IMR-90 (cell line): Measurements from ENCODE around the gene GALNT17. TPM values are rescaled to one million over a fixed set of nuclear protein-coding genes. Genes with fewer than 3 reads are reported as not detected.

Experiments used
- ATAC-seq: fragments of 200-7000 bp; cut with Tn5 transposase; 2 replicates; pipeline ENCODE4 v1.9.1; 2020; ENCODE audit warnings: low read depth, mild to moderate bottlenecking, moderate library complexity
- BruUV-seq: library from RNA; stranded (reverse); fragments of 400-500 nt; replicated peaks from 2 replicates; lab custom pipeline; 2021; lab: Mats Ljungman, UMichigan
- CTCF ChIA-PET: fragments of 300-600 bp; formaldehyde crosslinking; extraction: SDS; loops from one replicate; lab custom pipeline; 2021; ENCODE audit warnings: antibody characterized with exemption; lab: Yijun Ruan, JAX
- POLR2A ChIA-PET: fragments of 300-600 bp; sonication (Branson Sonifier 250); formaldehyde crosslinking; loops from one replicate; lab custom pipeline; 2022; ENCODE audit warnings: antibody characterized with exemption; ENCODE audit not compliant: unreplicated experiment; lab: Charles Lee
- DNase-seq: peaks from one replicate; pipeline ENCODE4 v3.0.0; 2013
- H2AFZ ChIP-seq: replicated peaks from 2 replicates; pipeline ENCODE3; 2013; ENCODE audit warnings: low read length, mild to moderate bottlenecking; ENCODE audit not compliant: poor library complexity
- H2AK5ac ChIP-seq: 2 replicates; pipeline ENCODE4 v1.6.1; 2013; ENCODE audit warnings: low read depth, low read length, inconsistent platforms
- H2AK9ac ChIP-seq: replicated peaks from 2 replicates; pipeline ENCODE3; 2013; ENCODE audit warnings: mild to moderate bottlenecking, low read depth, low read length, moderate library complexity; ENCODE audit not compliant: poor library complexity
- H2BK120ac ChIP-seq: 2 replicates; pipeline ENCODE4 v1.6.1; 2013; ENCODE audit warnings: low read depth, low read length, inconsistent platforms
- H2BK15ac ChIP-seq: 3 replicates; pipeline ENCODE4 v1.6.1; 2013; ENCODE audit warnings: low read depth, low read length, inconsistent platforms
- H2BK20ac ChIP-seq: 2 replicates; pipeline ENCODE4 v1.6.1; 2013; ENCODE audit warnings: low read depth, mild to moderate bottlenecking, inconsistent platforms, low read length, moderate library complexity
- H2BK5ac ChIP-seq: 2 replicates; pipeline ENCODE4 v1.6.1; 2013; ENCODE audit warnings: mild to moderate bottlenecking, low read depth, low read length, inconsistent platforms; ENCODE audit not compliant: poor library complexity, severe bottlenecking
- H3K14ac ChIP-seq: replicated peaks from 2 replicates; pipeline ENCODE4 v1.6.1; 2013; ENCODE audit warnings: low read depth, low read length, inconsistent platforms
- H3K18ac ChIP-seq: 2 replicates; pipeline ENCODE4 v1.6.1; 2013; ENCODE audit warnings: low read depth, low read length, control low read depth
- H3K23ac ChIP-seq: 2 replicates; pipeline ENCODE4 v1.6.1; 2013; ENCODE audit warnings: low read depth, low read length, inconsistent platforms
- H3K27ac ChIP-seq: 2 replicates; pipeline ENCODE4 v1.5.1; 2013; ENCODE audit warnings: mild to moderate bottlenecking, control low read depth, low read length; ENCODE audit not compliant: insufficient read depth
- H3K27me3 ChIP-seq: 2 replicates; pipeline ENCODE4 v1.6.1; 2013; ENCODE audit warnings: low read length; ENCODE audit not compliant: control insufficient read depth, insufficient read depth
- H3K36me3 ChIP-seq: 2 replicates; pipeline ENCODE4 v1.6.1; 2013; ENCODE audit warnings: low read length, mixed read lengths; ENCODE audit not compliant: control insufficient read depth, insufficient read depth
- H3K4ac ChIP-seq: 2 replicates; pipeline ENCODE4 v1.6.1; 2013; ENCODE audit warnings: low read depth, low read length, inconsistent platforms
- H3K4me1 ChIP-seq: 2 replicates; pipeline ENCODE4 v1.6.1; 2013; ENCODE audit warnings: low read length, mixed read lengths; ENCODE audit not compliant: control insufficient read depth, insufficient read depth
- H3K4me2 ChIP-seq: 2 replicates; pipeline ENCODE4 v1.6.1; 2013; ENCODE audit warnings: low read depth, mild to moderate bottlenecking, control low read depth, low read length, moderate library complexity
- H3K4me3 ChIP-seq: 2 replicates; pipeline ENCODE4 v1.5.1; 2013; ENCODE audit warnings: low read depth, mild to moderate bottlenecking, control low read depth, low read length, moderate library complexity; ENCODE audit not compliant: insufficient read depth
- H3K56ac ChIP-seq: 2 replicates; pipeline ENCODE4 v1.6.1; 2013; ENCODE audit warnings: low read length, inconsistent platforms; ENCODE audit not compliant: insufficient read depth; ENCODE audit errors: extremely low read depth
- H3K79me1 ChIP-seq, 2 experiments: 2 replicates each; pipeline ENCODE4 v1.6.1; 2013; ENCODE audit warnings: low read length in 2 of 2, inconsistent platforms in 1 of 2, low read depth in 1 of 2
- H3K9ac ChIP-seq: 2 replicates; pipeline ENCODE4 v1.6.1; 2013; ENCODE audit warnings: low read depth, low read length, control low read depth
- H3K9me1 ChIP-seq: 2 replicates; pipeline ENCODE4 v1.6.1; 2013; ENCODE audit warnings: low read length, inconsistent platforms; ENCODE audit not compliant: insufficient read depth
- H3K9me3 ChIP-seq: 2 replicates; pipeline ENCODE4 v1.6.1; 2013; ENCODE audit warnings: low read length; ENCODE audit not compliant: control insufficient read depth, insufficient read depth
- H4K20me1 ChIP-seq: 2 replicates; pipeline ENCODE4 v1.6.1; 2013; ENCODE audit warnings: low read length, inconsistent platforms; ENCODE audit not compliant: insufficient read depth
- H4K5ac ChIP-seq: 2 replicates; pipeline ENCODE4 v1.6.1; 2013; ENCODE audit warnings: mild to moderate bottlenecking, low read depth, low read length, control low read depth
- H4K8ac ChIP-seq, 2 experiments: 2 replicates each; pipeline ENCODE4 v1.6.1; 2013; ENCODE audit warnings: low read depth in 2 of 2, low read length in 2 of 2, control low read depth in 1 of 2, inconsistent platforms in 1 of 2
- H4K91ac ChIP-seq: 2 replicates; pipeline ENCODE4 v1.6.1; 2013; ENCODE audit warnings: low read depth, low read length, inconsistent platforms; ENCODE audit not compliant: insufficient read depth
- FOS ChIP-seq: fragments of 150-350 bp; IDR thresholded peaks from 2 replicates; pipeline ENCODE4 v1.6.1; 2016; ENCODE audit warnings: low read depth, low read length
- MAZ ChIP-seq: IDR thresholded peaks from 2 replicates; pipeline ENCODE4 v1.6.1; 2012; ENCODE audit warnings: low read depth, mild to moderate bottlenecking, low read length, improper control_type of control experiment, moderate library complexity, borderline replicate concordance
- MXI1 ChIP-seq: IDR thresholded peaks from 2 replicates; pipeline ENCODE4 v1.6.1; 2012; ENCODE audit warnings: low read depth, mild to moderate bottlenecking, low read length, moderate library complexity, borderline replicate concordance
- NFE2L2 ChIP-seq: fragments of 150-350 bp; IDR thresholded peaks from 2 replicates; pipeline ENCODE4 v1.6.1; 2016; ENCODE audit warnings: low read depth, mild to moderate bottlenecking, low read length
- POLR2A ChIP-seq: IDR thresholded peaks from 2 replicates; pipeline ENCODE4 v1.6.1; 2012; ENCODE audit warnings: mild to moderate bottlenecking, low read depth, low read length
- RAD21 ChIP-seq: IDR thresholded peaks from 2 replicates; pipeline ENCODE4 v1.6.1; 2012; ENCODE audit warnings: low read length, improper control_type of control experiment
- RFX5 ChIP-seq: IDR thresholded peaks from 2 replicates; pipeline ENCODE4 v1.8.0; 2012; ENCODE audit warnings: low read depth, mild to moderate bottlenecking, low read length, moderate library complexity
- SMC3 ChIP-seq: fragments of 150-350 bp; IDR thresholded peaks from 2 replicates; pipeline ENCODE4 v1.6.1; 2016; ENCODE audit warnings: low read depth, mild to moderate bottlenecking, antibody characterized with exemption, low read length, moderate library complexity
- WGBS, 2 experiments: methylation state at CpG; one replicate each; pipeline versions ENCODE4 v1.1.5 to v1.1.7; 2013; ENCODE audit warnings: missing lambda C conversion rate in 2 of 2; ENCODE audit not compliant: insufficient read length in 1 of 2; ENCODE audit errors: extremely low coverage in 2 of 2; 5-methylcytosine and 5-hydroxymethylcytosine counted together
- dilution Hi-C: fragments of 300-500 bp; cut with HindIII; formaldehyde crosslinking; loops from one replicate; pipeline ENCODE4 v1.14.3; 2018; ENCODE audit warnings: low sequenced_read_pairs; ENCODE audit not compliant: unreplicated experiment
- in situ Hi-C: fragments of 300-500 bp; cut with MboI; formaldehyde crosslinking; loops from 3 replicates; pipeline ENCODE4 v1.14.3; 2019; ENCODE audit warnings: low sequenced_read_pairs, inconsistent platforms, mixed read lengths
- intact Hi-C: fragments of 100-400 bp; cut with micrococcal nuclease; formaldehyde crosslinking; loops from 2 replicates; pipeline ENCODE4 v1.10.0; 2022
- polyA plus RNA-seq, 3 experiments: library from polyadenylated mRNA; depleted of rRNA; stranded (reverse); fragments of >200 nt; gene quantifications; 2 replicates each; pipeline ENCODE4 v1.2.3, GENCODE V29; 2012; ENCODE audit warnings: low replicate concordance in 1 of 3
- total RNA-seq: library from RNA; depleted of rRNA; stranded (reverse); fragments of >200 nt; gene quantifications from 2 replicates; pipeline ENCODE4 v1.2.3, GENCODE V29; 2012

The GALNT17 gene
- total and polyA plus RNA-seq, 2 of the 4 experiments (the other 2 are of a cell fraction) = not detected

GRCh38 chr7:71754828-71755227 lies 622.9 kb downstream of the GALNT17 start:
- dilution Hi-C loops (no loop called here), in situ Hi-C loops (no loop called here), intact Hi-C loops (no loop called here)
- H2BK120ac ChIP-seq = no peak overlapping the region
- 15% methylated on average over 2 of the region's 4 CpGs; no CpG with 5 or more reads in 1 of the 2 experiments for WGBS, 2 experiments
- no peaks in the 10 kb centered on the region for H3K9me1 ChIP-seq
- BruUV-seq = no TSS peak
- H3K9me3 ChIP-seq = peaks cover 14% of the 10 kb centered on the region
- H3K4me1 ChIP-seq = no peaks in the 10 kb centered on the region
- no peaks in the 10 kb centered on the region for H3K36me3 ChIP-seq
- H4K8ac ChIP-seq = no peak overlapping the region
- no peak overlapping the region for H2AK9ac ChIP-seq
- no peak overlapping the region for H4K5ac ChIP-seq
- no peak overlapping the region for H3K23ac ChIP-seq
- H3K27ac ChIP-seq = no peak overlapping the region
- H2BK5ac ChIP-seq = no peak overlapping the region
- CTCF ChIA-PET = no interaction called here
- POLR2A ChIA-PET = no interaction called here
- H4K20me1 ChIP-seq = no peaks in the 10 kb centered on the region
- no peak overlapping the region for H2BK20ac ChIP-seq
- no peaks in the 10 kb centered on the region for H3K79me1 ChIP-seq
- no peak overlapping the region for H3K4me3 ChIP-seq
- H2BK15ac ChIP-seq = no peak overlapping the region
- no peak overlapping the region for H3K56ac ChIP-seq
- no peak overlapping the region for H2AK5ac ChIP-seq
- H3K4ac ChIP-seq = no peak overlapping the region
- H3K14ac ChIP-seq = no peak overlapping the region
- TF ChIP-seq NFE2L2 = no peak
- TF ChIP-seq RFX5 = no peak
- no peak for TF ChIP-seq RAD21
- no peak for TF ChIP-seq MAZ
- TF ChIP-seq FOS = no peak
- TF ChIP-seq MXI1 = no peak
- no peak for TF ChIP-seq POLR2A
- no peak for TF ChIP-seq SMC3
- no peak overlapping the region for H3K18ac ChIP-seq
- H3K27me3 ChIP-seq = no peaks in the 10 kb centered on the region
- no peak for ATAC-seq
- no peak overlapping the region for H2AFZ ChIP-seq
- no peak for DNase-seq
- H3K4me2 ChIP-seq = no peak overlapping the region
- H4K91ac ChIP-seq = no peak overlapping the region
- H3K9ac ChIP-seq = no peak overlapping the region
